Stimulated activated CD4-positive, alpha-beta T cell treated with anti-CD3 and anti-CD28 coated beads, Interleukin-2, amount 100 ng/mL, for 4 hours (primary cell): ENCODE results near the gene MTRR.
"Not testable (repeated sequence)": the region's sequence is repeated elsewhere in the genome, so short reads cannot be mapped to it uniquely, and the experiment has no call there.

Source experiments
- DNase-seq: peaks from one replicate; pipeline ENCODE4 v3.0.0-alpha.2; 2020; ENCODE audit warnings: low read depth

Gene MTRR

GRCh38 chr5:7897014-7897600 is 28.2 kb downstream of the MTRR start:
- no peak for DNase-seq

GRCh38 chr5:7902201-7902600 is 33.3 kb downstream of the MTRR start:
- no peak for DNase-seq

- no peak for DNase-seq
These were observed 34.0 kb downstream of the MTRR start for GRCh38 chr5:7902666-7903625.

GRCh38 chr5:7904170-7904569 is 35.2 kb downstream of the MTRR start:
- no peak for DNase-seq

GRCh38 chr5:7907612-7908011 is 38.7 kb downstream of the MTRR start:
- no peak for DNase-seq

- no peak for DNase-seq
These were observed 39.4 kb downstream of the MTRR start for GRCh38 chr5:7908317-7908716.

- DNase-seq = no peak
These were observed 41.9 kb downstream of the MTRR start for GRCh38 chr5:7910738-7911428.

- DNase-seq = not testable (repeated sequence)
These were observed 42.5 kb downstream of the MTRR start for GRCh38 chr5:7911429-7911771.

- no peak for DNase-seq
These were observed 47.3 kb downstream of the MTRR start for GRCh38 chr5:7916171-7916804.

- DNase-seq = no peak
These were observed 48.5 kb downstream of the MTRR start for GRCh38 chr5:7917130-7918123.

- DNase-seq = no peak
These were observed 57.2 kb downstream of the MTRR start for GRCh38 chr5:7925961-7926695.

- no peak for DNase-seq
These were observed 57.8 kb downstream of the MTRR start for GRCh38 chr5:7926720-7927119.

GRCh38 chr5:7927466-7928375 is 58.8 kb downstream of the MTRR start:
- DNase-seq = no peak

GRCh38 chr5:7930011-7930410 is 61.1 kb downstream of the MTRR start:
- DNase-seq = no peak

- no peak for DNase-seq
These were observed 72.7 kb downstream of the MTRR start for GRCh38 chr5:7941692-7942091.

GRCh38 chr5:7947301-7947700 is 78.4 kb downstream of the MTRR start:
- DNase-seq = no peak
